HEK293 (cell line): Measurements from ENCODE around the gene TBC1D20.

Experiments used
- CTCF ChIA-PET: fragments of 350-600 bp; formaldehyde crosslinking; extraction: SDS; loops from one replicate; lab custom pipeline; 2021; ENCODE audit warnings: antibody characterized with exemption; lab: Yijun Ruan, JAX
- POLR2A ChIA-PET: fragments of 300-600 bp; formaldehyde crosslinking; extraction: SDS; loops from one replicate; lab custom pipeline; 2020; ENCODE audit warnings: antibody characterized with exemption, inconsistent platforms; lab: Yijun Ruan, JAX
- H3K27ac ChIP-seq: fragments of 200-500 bp; sonication (Bioruptor generic); 2 replicates; pipeline ENCODE4 v1.5.1; 2014; ENCODE audit warnings: low read depth, low read length, control low read depth, inconsistent platforms; ENCODE audit errors: extremely low read depth
- H3K36me3 ChIP-seq, 2 experiments: fragments of 200-500 bp in 1 of 2; sonication (Bioruptor generic) in 1 of 2; 1 replicate in 1 of 2; 2 replicates in 1 of 2; pipeline ENCODE4 v1.5.1; 2014 to 2017; ENCODE audit warnings: inconsistent platforms in 2 of 2, low read length in 2 of 2; ENCODE audit not compliant: control insufficient read depth in 2 of 2, insufficient read depth in 1 of 2
- H3K4me1 ChIP-seq: fragments of 200-500 bp; sonication (Bioruptor generic); 2 replicates; pipeline ENCODE4 v1.5.1; 2014; ENCODE audit warnings: mild to moderate bottlenecking, low read length, inconsistent platforms; ENCODE audit not compliant: control insufficient read depth, insufficient read depth
- H3K4me3 ChIP-seq: 2 replicates; pipeline ENCODE4 v1.5.1; 2011; ENCODE audit warnings: low read depth, mild to moderate bottlenecking, control low read depth, low read length, moderate library complexity
- H3K9me3 ChIP-seq: fragments of 200-500 bp; sonication (Bioruptor generic); 2 replicates; pipeline ENCODE4 v1.5.1; 2014; ENCODE audit warnings: low read depth, low read length, inconsistent platforms; ENCODE audit not compliant: control insufficient read depth, insufficient read depth
- CTCF ChIP-seq: fragments of 450-650 bp; formaldehyde crosslinking; IDR thresholded peaks from 2 replicates; pipeline ENCODE4 v1.5.1; 2016; ENCODE audit warnings: missing biosample characterization, missing genetic modification characterization
- HOXA7 ChIP-seq: sonication (generic); formaldehyde crosslinking; IDR thresholded peaks from 2 replicates; pipeline ENCODE4 v1.8.1; 2022; ENCODE audit warnings: missing genetic modification reagents, borderline replicate concordance
- KLF8 ChIP-seq: fragments of 450-650 bp; formaldehyde crosslinking; IDR thresholded peaks from 2 replicates; pipeline ENCODE4 v1.5.1; 2016; ENCODE audit warnings: missing biosample characterization, missing genetic modification characterization
- OSR2 ChIP-seq: fragments of 450-650 bp; formaldehyde crosslinking; IDR thresholded peaks from 2 replicates; pipeline ENCODE4 v1.5.1; 2016; ENCODE audit warnings: missing biosample characterization, missing genetic modification characterization
- PBX3 ChIP-seq: sonication (generic); formaldehyde crosslinking; IDR thresholded peaks from 2 replicates; pipeline ENCODE4 v1.8.1; 2022; ENCODE audit warnings: mild to moderate bottlenecking, moderate library complexity, missing genetic modification reagents
- PRDM1 ChIP-seq: fragments of 450-650 bp; formaldehyde crosslinking; IDR thresholded peaks from 2 replicates; pipeline ENCODE4; 2016; ENCODE audit warnings: missing biosample characterization, missing genetic modification characterization
- PRDM2 ChIP-seq: fragments of 450-650 bp; formaldehyde crosslinking; IDR thresholded peaks from 2 replicates; pipeline ENCODE4 v1.5.1; 2016; ENCODE audit warnings: missing biosample characterization, missing genetic modification characterization, borderline replicate concordance
- SP7 ChIP-seq: fragments of 450-650 bp; formaldehyde crosslinking; IDR thresholded peaks from 2 replicates; pipeline ENCODE4 v1.5.1; 2016; ENCODE audit warnings: missing biosample characterization, missing genetic modification characterization
- ZBTB7A ChIP-seq: fragments of 450-650 bp; formaldehyde crosslinking; IDR thresholded peaks from 2 replicates; pipeline ENCODE4 v1.5.1; 2016; ENCODE audit warnings: low read depth, missing biosample characterization, missing genetic modification characterization
- ZNF114 ChIP-seq: fragments of 450-650 bp; formaldehyde crosslinking; IDR thresholded peaks from 2 replicates; pipeline ENCODE4 v1.5.0; 2017; ENCODE audit warnings: missing biosample characterization, missing genetic modification characterization
- ZNF19 ChIP-seq: fragments of 450-650 bp; formaldehyde crosslinking; IDR thresholded peaks from 2 replicates; pipeline ENCODE4; 2016; ENCODE audit warnings: missing biosample characterization, missing genetic modification characterization, low read depth
- ZNF274 ChIP-seq, 2 experiments: fragments of 200-500 bp in 1 of 2; fragments of 450-650 bp in 1 of 2; sonication (Bioruptor generic) in 1 of 2; formaldehyde crosslinking in 1 of 2; IDR thresholded peaks; 2 replicates each; pipeline versions ENCODE4 v1.5.1 to v1.6.1; 2014 to 2016; ENCODE audit warnings: borderline replicate concordance in 1 of 2, inconsistent platforms in 1 of 2, low read length in 1 of 2, missing biosample characterization in 1 of 2, missing genetic modification characterization in 1 of 2
- ZNF341 ChIP-seq: fragments of 450-650 bp; formaldehyde crosslinking; IDR thresholded peaks from 2 replicates; pipeline ENCODE4; 2016; ENCODE audit warnings: low read depth, missing biosample characterization, missing genetic modification characterization
- ZNF366 ChIP-seq: fragments of 450-650 bp; formaldehyde crosslinking; conservative IDR thresholded peaks from 2 replicates; pipeline ENCODE4 v1.5.1; 2016; ENCODE audit warnings: missing biosample characterization, missing genetic modification characterization
- ZNF621 ChIP-seq: fragments of 450-650 bp; formaldehyde crosslinking; IDR thresholded peaks from 2 replicates; pipeline ENCODE4 v1.5.1; 2017; ENCODE audit warnings: missing biosample characterization, missing genetic modification characterization
- ZNF626 ChIP-seq: fragments of 450-650 bp; sonication (Bioruptor Pico); formaldehyde crosslinking; IDR thresholded peaks from 2 replicates; pipeline ENCODE4 v1.5.1; 2018; ENCODE audit warnings: missing biosample characterization, missing genetic modification characterization, inconsistent platforms
- ZNF629 ChIP-seq: fragments of 450-650 bp; formaldehyde crosslinking; IDR thresholded peaks from 2 replicates; pipeline ENCODE4 v1.5.1; 2017; ENCODE audit warnings: missing biosample characterization, missing genetic modification characterization
- ZNF654 ChIP-seq: fragments of 450-650 bp; formaldehyde crosslinking; IDR thresholded peaks from 2 replicates; pipeline ENCODE4 v1.5.1; 2016; ENCODE audit warnings: low read depth, missing biosample characterization, missing genetic modification characterization
- ZNF677 ChIP-seq: fragments of 450-650 bp; IDR thresholded peaks from 2 replicates; pipeline ENCODE4 v1.5.0; 2018; ENCODE audit warnings: missing biosample characterization, mild to moderate bottlenecking, missing genetic modification characterization, moderate library complexity
- ZNF785 ChIP-seq: fragments of 450-650 bp; formaldehyde crosslinking; IDR thresholded peaks from 2 replicates; pipeline ENCODE4 v1.5.1; 2016; ENCODE audit warnings: missing biosample characterization, missing genetic modification characterization
- ZXDB ChIP-seq: fragments of 450-650 bp; formaldehyde crosslinking; IDR thresholded peaks from 2 replicates; pipeline ENCODE4 v1.5.1; 2016; ENCODE audit warnings: missing biosample characterization, missing genetic modification characterization
- TF ChIP-seq, protein P1 (sequence below): fragments of 450-650 bp; formaldehyde crosslinking; IDR thresholded peaks from 2 replicates; pipeline ENCODE4 v1.5.1; 2016; ENCODE audit warnings: missing biosample characterization, missing genetic modification characterization

Gene TBC1D20, protein sequence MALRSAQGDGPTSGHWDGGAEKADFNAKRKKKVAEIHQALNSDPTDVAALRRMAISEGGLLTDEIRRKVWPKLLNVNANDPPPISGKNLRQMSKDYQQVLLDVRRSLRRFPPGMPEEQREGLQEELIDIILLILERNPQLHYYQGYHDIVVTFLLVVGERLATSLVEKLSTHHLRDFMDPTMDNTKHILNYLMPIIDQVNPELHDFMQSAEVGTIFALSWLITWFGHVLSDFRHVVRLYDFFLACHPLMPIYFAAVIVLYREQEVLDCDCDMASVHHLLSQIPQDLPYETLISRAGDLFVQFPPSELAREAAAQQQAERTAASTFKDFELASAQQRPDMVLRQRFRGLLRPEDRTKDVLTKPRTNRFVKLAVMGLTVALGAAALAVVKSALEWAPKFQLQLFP

GRCh38 chr20:462199-462991, at the start of gene TBC1D20:
Gene TBC1D20 (minus strand): TSS chr20:462533. CDS start chr20:462405, 128 bp downstream.
- Histone ChIP-seq H3K27ac (peak within 1 kb of the TSS; percentile 86), H3K9me3 (no peaks in the 10 kb centered on the region), H3K36me3 (peaks cover 0 to 4% of the 10 kb centered on the region in 2 experiments; a peak in 1 of 3 replicates), H3K4me3 (peak within 1 kb of the TSS; percentile 77), H3K4me1 (peaks cover 15% of the 10 kb centered on the region)
- ChIA-PET CTCF (interaction anchor here (0.7 to 2.1 kb wide), 3 partner anchors 30 to 100 kb away, joined by 3 to 7 read pairs (median 3); no protein-coding TSS in a partner anchor), POLR2A (interaction anchor here (0.5 to 1.0 kb wide), 4 partner anchors 24 to 115 kb away, joined by 3 to 4 read pairs (median 4); partner anchors contain the start of gene NRSN2)
- no peak for TF ChIP-seq ZNF654 (tag by site-specific recombination)
- TF ChIP-seq SP7 (tag by site-specific recombination), result peak; percentile 42; the same call in 1 of the 2 replicates
- TF ChIP-seq ZNF19 (tag by site-specific recombination), result no peak
- 0 out of 2 replicates have a peak, but pooled peaks have one; percentile 15 for TF ChIP-seq PBX3 (CRISPR knock-in tag)
- no peak for TF ChIP-seq OSR2 (tag by site-specific recombination)
- TF ChIP-seq, protein P1, sequence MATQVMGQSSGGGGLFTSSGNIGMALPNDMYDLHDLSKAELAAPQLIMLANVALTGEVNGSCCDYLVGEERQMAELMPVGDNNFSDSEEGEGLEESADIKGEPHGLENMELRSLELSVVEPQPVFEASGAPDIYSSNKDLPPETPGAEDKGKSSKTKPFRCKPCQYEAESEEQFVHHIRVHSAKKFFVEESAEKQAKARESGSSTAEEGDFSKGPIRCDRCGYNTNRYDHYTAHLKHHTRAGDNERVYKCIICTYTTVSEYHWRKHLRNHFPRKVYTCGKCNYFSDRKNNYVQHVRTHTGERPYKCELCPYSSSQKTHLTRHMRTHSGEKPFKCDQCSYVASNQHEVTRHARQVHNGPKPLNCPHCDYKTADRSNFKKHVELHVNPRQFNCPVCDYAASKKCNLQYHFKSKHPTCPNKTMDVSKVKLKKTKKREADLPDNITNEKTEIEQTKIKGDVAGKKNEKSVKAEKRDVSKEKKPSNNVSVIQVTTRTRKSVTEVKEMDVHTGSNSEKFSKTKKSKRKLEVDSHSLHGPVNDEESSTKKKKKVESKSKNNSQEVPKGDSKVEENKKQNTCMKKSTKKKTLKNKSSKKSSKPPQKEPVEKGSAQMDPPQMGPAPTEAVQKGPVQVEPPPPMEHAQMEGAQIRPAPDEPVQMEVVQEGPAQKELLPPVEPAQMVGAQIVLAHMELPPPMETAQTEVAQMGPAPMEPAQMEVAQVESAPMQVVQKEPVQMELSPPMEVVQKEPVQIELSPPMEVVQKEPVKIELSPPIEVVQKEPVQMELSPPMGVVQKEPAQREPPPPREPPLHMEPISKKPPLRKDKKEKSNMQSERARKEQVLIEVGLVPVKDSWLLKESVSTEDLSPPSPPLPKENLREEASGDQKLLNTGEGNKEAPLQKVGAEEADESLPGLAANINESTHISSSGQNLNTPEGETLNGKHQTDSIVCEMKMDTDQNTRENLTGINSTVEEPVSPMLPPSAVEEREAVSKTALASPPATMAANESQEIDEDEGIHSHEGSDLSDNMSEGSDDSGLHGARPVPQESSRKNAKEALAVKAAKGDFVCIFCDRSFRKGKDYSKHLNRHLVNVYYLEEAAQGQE, result no peak
- no peak for TF ChIP-seq ZNF274 (IDR thresholded peaks at IDR 0.05; ENCODE audit: low read length)
- no peak for TF ChIP-seq ZNF274 (tag by site-specific recombination; IDR thresholded peaks at IDR 0.05; ENCODE audit: borderline replicate concordance)
- peak; percentile 48 for TF ChIP-seq CTCF (tag by site-specific recombination)
- TF ChIP-seq ZNF621 (tag by site-specific recombination), result no peak
- no peak for TF ChIP-seq HOXA7
- peak; percentile 15; the same call in 1 of the 2 replicates for TF ChIP-seq KLF8 (tag by site-specific recombination)
- TF ChIP-seq ZNF366, result 0 out of 2 replicates have a peak, but pooled peaks have one; percentile 14
- TF ChIP-seq PRDM1, result no peak
- TF ChIP-seq ZNF785 (tag by site-specific recombination), result no peak
- TF ChIP-seq ZNF677, result 0 out of 2 replicates have a peak, but pooled peaks have one; percentile 44
- TF ChIP-seq ZXDB, result no peak
- TF ChIP-seq ZNF629, result 0 out of 2 replicates have a peak, but pooled peaks have one; percentile 23
- TF ChIP-seq ZBTB7A (tag by site-specific recombination), result no peak
- TF ChIP-seq ZNF626, result no peak
- peak; percentile 83 for TF ChIP-seq ZNF341 (tag by site-specific recombination)
- TF ChIP-seq ZNF114 (tag by site-specific recombination), result no peak
- no peak for TF ChIP-seq PRDM2 (tag by site-specific recombination)
